Measurements from ENCODE around the gene KIAA2012.

GRCh38 chr2:202194418-202194817, 121.4 kb downstream of the KIAA2012 start:
- no peak for TF ChIP-seq CTCF (IDR thresholded peaks at IDR 0.05)
- no peak for TF ChIP-seq EZH2 (IDR thresholded peaks at IDR 0.05; ENCODE audit: borderline replicate concordance, insufficient read depth, low read depth, low read length, poor library complexity, severe bottlenecking)

Data from B cell (primary cell).